Lower leg skin (tissue), 4 donors: Measurements from ENCODE around the gene ZNF569. TPM values are rescaled to one million over a fixed set of nuclear protein-coding genes. Genes with fewer than 3 reads are reported as not detected.
A peak's percentile ranks its signal among the peaks of the same experiment; 100 is the strongest.

ENCODE experiments used
- DNase-seq, 2 donors: peaks; one replicate each; pipeline ENCODE4 v3.0.0-alpha.2; 2019; ENCODE audit warnings: low spot score in 2 of 2
- H3K4me3 ChIP-seq: fragments of 200-600 bp; sonication (generic); 2 replicates; pipeline ENCODE4 v1.5.1; 2017; ENCODE audit warnings: mild to moderate bottlenecking, low read depth; ENCODE audit not compliant: poor library complexity, severe bottlenecking
- POLR2A ChIP-seq, 2 donors: fragments of 450-650 bp; IDR thresholded peaks; one replicate each; pipeline ENCODE4 v1.6.1; 2016 to 2017; ENCODE audit warnings: antibody characterized with exemption in 2 of 2, mild to moderate bottlenecking in 1 of 2, moderate library complexity in 1 of 2
- WGBS, 2 donors: methylation state at CpG; one replicate each; pipeline ENCODE4 v1.1.5; 2018; 5-methylcytosine and 5-hydroxymethylcytosine counted together
- intact Hi-C: fragments of 100-400 bp; cut with DNase I; formaldehyde crosslinking; loops from one replicate; pipeline ENCODE4 v1.15.0; 2023; ENCODE audit warnings: low total_unique reads
- total RNA-seq, 4 donors: library from RNA; depleted of rRNA; stranded (reverse); fragments of >200 nt; gene quantifications; one replicate each; pipeline ENCODE4 v1.1.0, GENCODE V29; 2016
- TF ChIP-seq, protein P1 (sequence below), 3 donors: fragments of 450-650 bp; IDR thresholded peaks; one replicate each; pipeline ENCODE4 v1.5.1; 2016; ENCODE audit warnings: antibody characterized with exemption in 3 of 3, mild to moderate bottlenecking in 3 of 3, moderate library complexity in 2 of 3

ZNF569 gene
- total RNA-seq, 4 donors from 2014 or later = 1.5 to 5.3 (median 4.3) TPM

- TF ChIP-seq POLR2A (IDR thresholded peaks at IDR 0.05) = no peak
- TF ChIP-seq, protein P1, sequence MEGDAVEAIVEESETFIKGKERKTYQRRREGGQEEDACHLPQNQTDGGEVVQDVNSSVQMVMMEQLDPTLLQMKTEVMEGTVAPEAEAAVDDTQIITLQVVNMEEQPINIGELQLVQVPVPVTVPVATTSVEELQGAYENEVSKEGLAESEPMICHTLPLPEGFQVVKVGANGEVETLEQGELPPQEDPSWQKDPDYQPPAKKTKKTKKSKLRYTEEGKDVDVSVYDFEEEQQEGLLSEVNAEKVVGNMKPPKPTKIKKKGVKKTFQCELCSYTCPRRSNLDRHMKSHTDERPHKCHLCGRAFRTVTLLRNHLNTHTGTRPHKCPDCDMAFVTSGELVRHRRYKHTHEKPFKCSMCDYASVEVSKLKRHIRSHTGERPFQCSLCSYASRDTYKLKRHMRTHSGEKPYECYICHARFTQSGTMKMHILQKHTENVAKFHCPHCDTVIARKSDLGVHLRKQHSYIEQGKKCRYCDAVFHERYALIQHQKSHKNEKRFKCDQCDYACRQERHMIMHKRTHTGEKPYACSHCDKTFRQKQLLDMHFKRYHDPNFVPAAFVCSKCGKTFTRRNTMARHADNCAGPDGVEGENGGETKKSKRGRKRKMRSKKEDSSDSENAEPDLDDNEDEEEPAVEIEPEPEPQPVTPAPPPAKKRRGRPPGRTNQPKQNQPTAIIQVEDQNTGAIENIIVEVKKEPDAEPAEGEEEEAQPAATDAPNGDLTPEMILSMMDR (IDR thresholded peaks at IDR 0.05) = no peak
- intact Hi-C loops = no loop called here
- WGBS, 2 donors = 0% methylated on average over 40 of the region's 40 CpGs
- peak within 1 kb of the TSS; percentile 47 for H3K4me3 ChIP-seq
- DNase-seq = peak; percentile 66 to 92
These were observed 39.3 kb upstream of the ZNF569 start, which contains the start of gene ZNF793 for GRCh38 chr19:37506387-37507166. TSS of gene ZNF793 (plus strand) at chr19:37506939. CDS start at chr19:37523440, 16,501 bp downstream.

DNA sequence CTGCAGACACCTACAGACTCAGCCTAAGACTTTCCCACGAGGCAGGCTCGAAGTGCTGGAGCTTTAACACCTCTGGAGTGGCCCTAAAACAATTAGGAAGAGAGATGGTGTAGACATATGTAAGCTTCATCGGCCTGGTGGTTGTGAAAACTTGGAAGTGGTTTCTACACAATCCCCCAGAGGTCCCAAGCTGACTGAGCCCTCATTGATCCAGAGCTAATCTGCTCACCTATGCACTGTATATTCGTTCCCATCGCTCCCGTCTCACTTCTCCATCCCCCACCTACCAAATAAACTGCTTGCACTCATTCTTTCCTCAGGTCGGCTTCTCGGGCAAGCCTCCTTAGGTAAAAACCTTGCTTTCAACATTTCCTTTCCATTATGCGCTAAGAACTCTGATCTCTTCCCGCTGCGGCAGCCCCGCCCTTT lies 38.7 kb upstream of the ZNF569 start:
- TF ChIP-seq POLR2A (IDR thresholded peaks at IDR 0.05) = no peak
- TF ChIP-seq, protein P1 (IDR thresholded peaks at IDR 0.05) = no peak
- intact Hi-C loops = no loop called here
- no peak for DNase-seq
- WGBS, 2 donors = 2 to 4% methylated on average over 12 of the region's 12 CpGs
- H3K4me3 ChIP-seq = peak overlapping the region; percentile 47

GRCh38 chr19:37492213-37492612 lies 25.0 kb upstream of the ZNF569 start:
- no peak overlapping the region for H3K4me3 ChIP-seq
- TF ChIP-seq POLR2A (IDR thresholded peaks at IDR 0.05) = no peak
- TF ChIP-seq, protein P1 (IDR thresholded peaks at IDR 0.05) = no peak
- DNase-seq = no peak
- intact Hi-C loops = no loop called here
- 77 to 80% methylated on average over 3 of the region's 3 CpGs for WGBS, 2 donors

GRCh38 chr19:37484406-37485168 lies 17.3 kb upstream of the ZNF569 start:
- intact Hi-C loops = no loop called here
- DNase-seq = no peak
- no peak for TF ChIP-seq POLR2A (IDR thresholded peaks at IDR 0.05)
- TF ChIP-seq, protein P1 (IDR thresholded peaks at IDR 0.05) = no peak
- no peak overlapping the region for H3K4me3 ChIP-seq
- 95 to 96% methylated on average over 8 of the region's 8 CpGs for whole genome bisulfite sequencing, 2 donors

DNA sequence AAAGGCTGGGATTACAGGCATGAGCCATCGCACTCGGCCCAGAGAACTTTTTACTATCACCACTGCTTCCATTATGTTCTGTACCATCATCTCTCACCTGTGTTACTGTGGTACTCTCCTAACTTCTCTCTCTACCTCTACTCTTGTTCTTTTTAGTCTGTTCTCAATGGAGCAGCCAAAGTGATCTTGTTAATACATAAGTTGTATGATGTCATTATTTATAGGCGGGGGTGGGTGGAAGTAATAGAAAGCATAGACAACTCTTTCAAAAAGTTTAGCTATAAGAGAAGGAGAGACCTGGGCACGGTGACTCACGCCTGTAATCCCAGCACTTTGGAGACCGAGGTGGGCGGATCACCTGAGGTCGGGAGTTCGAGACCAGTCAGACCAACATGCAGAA lies 4.9 kb upstream of the ZNF569 start:
- no peak overlapping the region for H3K4me3 ChIP-seq
- TF ChIP-seq POLR2A (IDR thresholded peaks at IDR 0.05) = no peak
- TF ChIP-seq, protein P1 (IDR thresholded peaks at IDR 0.05) = no peak
- DNase-seq = no peak
- WGBS, 2 donors = 93 to 99% methylated on average over 9 of the region's 9 CpGs
- intact Hi-C loops = no loop called here
